Activated CD8-positive, alpha-beta memory T cell treated with anti-CD3 and anti-CD28 coated beads for 36 hours (primary cell): Measurements from ENCODE around the gene DCTN5. TPM values are rescaled to one million over a fixed set of nuclear protein-coding genes. Genes with fewer than 3 reads are reported as not detected.

Source experiments
- CTCF ChIA-PET: fragments of 350-600 bp; sonication (Branson Sonifier 250); formaldehyde crosslinking; loops from one replicate; lab custom pipeline; 2021; ENCODE audit warnings: antibody characterized with exemption; lab: Charles Lee
- POLR2A ChIA-PET: fragments of 350-600 bp; sonication (Branson Sonifier 250); formaldehyde crosslinking; loops from one replicate; lab custom pipeline; 2021; ENCODE audit warnings: antibody characterized with exemption; lab: Charles Lee
- total RNA-seq, 2 experiments: library from RNA; stranded (reverse); gene quantifications; one replicate each; pipeline ENCODE4 v1.2.3, GENCODE V29; 2021

Gene DCTN5
- total RNA-seq, 2 experiments from 2014 or later, result 88.3 to 89.5 TPM

DNA sequence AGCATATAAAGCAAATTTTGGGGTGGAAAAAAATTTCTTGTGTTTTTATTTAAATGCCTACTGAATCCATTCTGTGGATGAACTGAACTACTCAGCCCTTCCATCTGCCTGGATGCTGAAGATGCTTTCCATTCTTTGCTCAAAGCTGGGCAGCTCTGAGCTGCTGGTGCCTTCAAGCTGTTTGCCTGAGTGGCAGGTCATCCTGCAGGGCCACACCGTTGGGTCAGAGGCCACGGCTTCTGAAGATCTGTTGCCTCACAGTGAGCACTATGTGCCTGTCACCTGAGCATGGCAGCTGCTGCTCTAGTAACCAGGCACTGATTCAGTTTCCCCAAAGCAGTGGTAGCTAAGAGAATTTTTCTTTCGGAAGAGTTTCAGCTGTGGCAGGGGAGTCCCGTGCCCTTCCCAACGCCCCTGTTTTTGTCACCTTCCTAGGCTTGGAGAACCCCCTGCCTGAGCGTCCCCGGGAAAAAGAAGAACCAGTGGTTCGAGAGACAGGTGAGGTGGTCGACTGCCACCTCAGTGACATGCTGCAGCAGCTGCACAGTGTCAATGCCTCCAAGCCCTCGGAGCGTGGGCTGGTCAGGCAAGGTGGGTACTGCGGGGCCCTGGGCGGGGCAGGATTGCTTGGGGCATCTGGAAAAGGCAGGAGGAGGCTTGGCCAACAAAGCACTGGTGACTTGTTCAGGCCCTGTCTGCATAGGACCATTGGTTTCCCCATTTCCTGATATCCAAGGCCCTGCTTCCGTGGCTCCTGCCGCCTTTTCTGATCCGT, 46.0 kb downstream of the DCTN5 start:
- ChIA-PET POLR2A (no interaction called here), CTCF (no interaction called here)

DNA sequence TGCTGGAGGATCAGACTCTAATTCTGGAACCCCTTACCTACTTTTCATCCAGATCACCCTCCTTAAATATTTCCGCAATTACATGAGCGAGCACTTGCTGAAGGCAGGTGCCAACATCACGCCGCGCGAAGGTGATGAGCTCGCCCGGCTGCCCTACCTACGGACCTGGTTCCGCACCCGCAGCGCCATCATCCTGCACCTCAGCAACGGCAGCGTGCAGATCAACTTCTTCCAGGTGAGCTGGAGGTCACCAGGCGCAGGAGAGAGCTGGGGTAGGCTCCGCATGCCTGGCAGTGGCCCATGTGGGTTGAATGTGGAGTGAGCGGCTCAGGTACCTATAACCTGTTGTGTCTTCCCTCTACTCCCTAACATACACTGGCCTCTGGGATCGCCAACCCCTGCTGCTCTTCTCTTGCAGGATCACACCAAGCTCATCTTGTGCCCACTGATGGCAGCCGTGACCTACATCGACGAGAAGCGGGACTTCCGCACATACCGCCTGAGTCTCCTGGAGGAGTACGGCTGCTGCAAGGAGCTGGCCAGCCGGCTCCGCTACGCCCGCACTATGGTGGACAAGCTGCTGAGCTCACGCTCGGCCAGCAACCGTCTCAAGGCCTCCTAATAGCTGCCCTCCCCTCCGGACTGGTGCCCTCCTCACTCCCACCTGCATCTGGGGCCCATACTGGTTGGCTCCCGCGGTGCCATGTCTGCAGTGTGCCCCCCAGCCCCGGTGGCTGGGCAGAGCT, 48.3 kb downstream of the DCTN5 start:
- POLR2A ChIA-PET, result no interaction called here
- CTCF ChIA-PET, result no interaction called here

DNA sequence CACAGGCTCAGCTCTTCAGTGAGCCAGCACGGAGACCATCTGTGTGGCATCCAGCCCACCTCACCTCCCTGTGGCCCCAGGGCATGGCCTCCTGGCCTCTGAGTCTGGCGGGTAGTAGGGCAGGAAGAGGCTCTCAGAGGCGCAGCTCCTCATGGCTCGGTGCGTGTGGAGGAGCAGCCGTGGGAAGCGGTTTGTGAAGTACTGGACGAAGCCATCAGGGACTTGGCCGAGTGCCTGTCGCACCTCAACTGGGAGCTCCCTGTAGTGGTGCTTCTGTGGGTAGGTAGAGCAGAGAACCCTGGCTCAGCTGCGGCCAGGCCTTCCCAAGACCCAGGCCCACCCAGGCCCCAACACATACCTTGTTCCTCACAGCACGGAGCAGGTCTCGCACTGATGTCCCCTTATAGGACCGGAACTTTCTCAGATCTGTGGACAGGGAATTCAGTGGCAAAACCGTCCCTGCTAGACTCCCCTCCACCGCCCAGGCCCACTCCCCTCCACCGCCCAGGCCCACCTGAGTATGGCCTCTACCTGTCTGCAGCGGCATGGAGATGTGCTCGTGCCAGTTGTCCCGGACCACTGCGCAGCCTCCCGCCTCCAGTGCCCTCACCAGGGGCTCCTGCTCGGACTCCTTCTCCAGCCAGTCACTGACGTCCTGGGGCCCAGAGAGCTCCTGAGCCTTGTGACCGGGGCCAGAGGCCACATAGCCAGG, 49.7 kb downstream of the DCTN5 start:
- CTCF ChIA-PET, result no interaction called here

DNA sequence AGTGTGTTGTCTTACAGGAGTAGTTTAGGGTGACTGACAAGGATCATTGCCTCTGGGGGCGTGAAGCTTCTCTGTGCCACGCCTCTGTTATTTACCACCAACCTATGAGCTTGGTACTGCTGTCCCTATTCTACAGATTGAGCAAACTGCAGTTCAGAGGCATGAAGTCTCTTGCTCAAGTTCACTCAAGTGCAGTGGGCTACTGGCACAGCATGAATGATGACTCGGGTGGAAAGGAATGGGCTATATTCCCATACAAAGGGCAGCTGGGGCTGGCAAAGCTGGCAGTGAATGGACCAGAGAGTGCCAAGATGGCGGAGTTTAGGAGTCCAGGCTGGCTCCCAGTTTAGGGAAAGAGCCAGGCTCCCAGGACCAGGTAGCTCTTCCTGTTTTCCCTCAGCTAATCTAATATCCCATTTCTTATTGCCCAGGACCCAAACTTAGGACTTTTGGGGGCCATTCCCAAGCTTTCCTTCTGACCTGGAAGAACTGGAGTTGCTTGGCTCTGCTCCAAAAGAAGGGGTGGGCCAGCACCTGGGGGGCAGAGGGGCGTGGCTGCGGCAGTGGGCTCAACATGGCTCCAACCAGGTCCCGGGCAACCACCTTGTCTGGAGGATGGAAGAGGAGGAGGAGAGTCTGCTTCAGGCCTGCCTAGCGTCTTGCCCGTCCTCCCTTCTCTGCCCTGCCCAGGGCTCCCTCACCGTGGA, 50.4 kb downstream of the DCTN5 start:
- POLR2A ChIA-PET, result no interaction called here
- CTCF ChIA-PET, result no interaction called here

More for the DNA sequence above, 49.7 kb downstream of the DCTN5 start:
- POLR2A ChIA-PET, result no interaction called here

DNA sequence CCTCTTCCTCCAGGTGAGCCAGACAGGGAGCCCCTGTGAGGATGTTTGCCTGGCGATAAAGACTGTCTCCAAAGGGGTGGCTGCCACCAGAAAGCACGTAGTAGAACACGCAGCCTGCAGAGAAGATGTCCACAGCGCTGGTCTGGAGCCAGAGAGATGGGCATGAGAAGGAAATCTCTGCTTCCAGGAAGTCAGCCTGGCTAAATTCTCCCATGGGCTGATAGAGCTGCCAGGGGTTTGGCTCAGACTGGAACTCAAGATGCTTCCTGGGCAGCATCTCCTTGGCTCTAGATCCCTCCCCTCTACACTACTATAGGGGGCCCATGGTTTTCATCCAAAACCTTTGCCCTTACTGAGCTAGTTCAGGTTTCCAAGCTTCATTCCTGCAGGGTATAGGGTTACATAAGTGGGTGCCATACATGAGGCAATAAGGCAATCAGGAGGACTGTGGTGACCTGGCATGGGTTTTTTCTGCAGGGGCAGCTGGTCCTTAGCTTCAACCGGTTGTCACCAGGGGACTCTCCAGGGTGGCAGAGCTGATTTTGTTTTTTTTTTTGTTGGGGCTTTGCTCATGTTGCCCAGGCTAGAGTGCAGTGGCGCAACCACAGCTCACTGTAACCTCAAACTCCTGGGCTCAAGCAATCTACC, 51.0 kb downstream of the DCTN5 start:
- POLR2A ChIA-PET, result no interaction called here
- CTCF ChIA-PET, result no interaction called here

DNA sequence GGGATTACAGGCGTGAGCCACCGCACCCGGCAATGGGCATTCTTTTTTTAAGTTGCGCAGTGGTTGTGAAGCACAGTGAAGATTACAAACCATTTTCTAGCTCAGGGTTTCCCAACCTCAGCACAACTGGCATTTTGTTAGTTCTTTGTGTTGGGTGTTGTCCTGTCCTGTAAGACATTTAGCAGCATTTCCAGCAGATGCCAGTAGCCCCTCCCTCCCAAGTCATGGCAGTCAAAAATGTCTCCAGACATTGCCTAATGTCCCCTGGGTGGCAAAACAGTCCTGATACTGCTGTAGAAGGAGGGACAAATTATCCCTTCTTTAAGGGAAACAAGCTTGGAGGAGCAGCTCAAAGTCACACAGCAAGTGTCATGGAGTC, 53.0 kb downstream of the DCTN5 start:
- ChIA-PET POLR2A (no interaction called here), CTCF (no interaction called here)

DNA sequence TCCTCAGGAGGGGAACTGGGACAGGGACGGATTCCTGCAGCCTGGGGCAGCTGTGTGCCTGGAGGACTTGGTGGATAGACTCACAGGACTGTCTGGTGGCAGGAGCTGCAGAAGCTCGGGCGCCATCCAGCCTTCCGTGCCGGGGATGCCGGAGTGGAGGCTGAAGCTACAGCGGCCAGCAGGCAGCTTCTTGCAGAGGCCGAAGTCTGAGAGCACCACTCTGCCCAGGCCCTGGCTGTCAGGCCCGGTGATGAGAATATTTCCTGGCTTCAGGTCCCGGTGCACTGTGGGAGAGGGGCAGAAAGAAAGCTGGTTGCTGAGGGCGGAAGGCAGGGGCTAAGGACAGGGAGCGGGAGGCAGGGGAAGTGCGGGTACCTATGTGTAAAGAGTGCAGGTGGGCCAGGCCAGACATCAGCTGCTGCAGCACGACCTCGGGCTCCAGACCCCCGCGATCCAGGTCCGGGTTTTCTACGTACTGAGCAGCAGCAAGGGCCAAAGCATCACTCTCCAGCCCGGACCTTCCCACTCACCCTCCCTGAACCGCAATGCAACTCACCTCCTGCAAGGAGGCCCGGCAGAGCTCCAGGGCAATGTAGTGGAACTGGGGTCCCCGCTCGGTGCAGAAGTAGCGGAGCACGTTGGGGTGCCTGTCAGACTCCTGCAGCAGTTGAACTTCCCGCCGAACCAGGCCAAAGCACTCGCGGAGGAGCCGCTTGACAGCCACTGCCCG, 53.5 kb downstream of the DCTN5 start:
- CTCF ChIA-PET, result no interaction called here
- POLR2A ChIA-PET, result no interaction called here

DNA sequence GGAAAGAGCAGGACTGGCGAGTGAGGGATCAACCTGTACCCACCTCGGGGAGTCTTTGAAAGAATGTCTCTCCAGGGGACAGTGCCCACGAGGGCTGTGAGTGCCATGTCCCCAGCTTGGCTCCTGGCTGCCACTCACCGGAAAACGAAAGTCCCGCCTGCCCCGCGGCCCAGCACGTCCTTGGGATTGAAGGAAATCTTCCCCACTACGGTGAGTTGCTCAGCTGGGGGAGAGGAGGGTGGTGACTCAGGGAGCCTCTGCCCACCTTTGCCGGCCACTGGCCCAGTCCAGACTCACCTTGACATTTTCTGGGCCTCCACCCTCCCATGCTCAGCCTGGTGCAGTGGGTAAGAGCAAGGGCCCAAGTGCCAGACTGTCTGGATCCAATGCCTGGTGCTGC, 54.5 kb downstream of the DCTN5 start:
- ChIA-PET CTCF (no interaction called here), POLR2A (no interaction called here)

DNA sequence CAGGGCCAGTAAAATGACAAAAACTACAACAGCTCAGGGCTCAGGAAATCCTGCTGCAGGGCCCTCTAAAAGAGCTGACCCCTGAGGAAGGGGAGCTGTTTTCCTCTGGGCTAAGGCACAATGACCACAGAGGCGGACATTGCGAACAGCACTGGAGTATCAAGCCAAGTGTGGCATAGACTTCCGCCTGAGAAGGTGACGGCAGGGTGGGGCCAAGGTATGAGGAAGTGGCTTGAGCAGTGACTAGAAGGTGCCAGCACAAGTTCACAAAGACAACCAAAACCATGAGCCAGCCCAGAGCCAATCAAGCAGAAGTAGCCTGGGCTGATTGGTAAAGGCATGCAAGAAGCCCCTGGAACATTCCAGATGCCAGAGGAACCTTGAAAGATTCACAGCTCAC, 57.8 kb downstream of the DCTN5 start:
- CTCF ChIA-PET, result no interaction called here
- POLR2A ChIA-PET, result no interaction called here

DNA sequence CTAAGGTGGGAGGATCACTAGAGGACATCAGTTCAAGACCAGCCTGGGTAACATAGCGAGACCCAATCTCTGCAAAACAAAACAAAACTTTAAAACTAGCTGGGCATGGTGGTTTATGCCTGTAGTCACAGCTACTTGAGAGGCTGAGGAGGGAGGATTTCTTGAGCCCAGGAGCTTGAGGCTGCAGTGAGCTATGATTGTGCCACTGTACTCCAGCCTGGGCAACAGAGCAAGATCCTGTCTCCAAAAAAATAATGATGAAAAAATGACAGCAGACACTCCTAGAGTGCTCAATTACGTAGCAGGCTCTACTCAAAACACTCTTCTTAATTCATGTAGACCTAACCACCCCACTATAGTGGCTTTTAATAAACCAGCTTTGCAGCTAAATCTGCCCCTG, 58.8 kb downstream of the DCTN5 start:
- ChIA-PET CTCF (no interaction called here), POLR2A (no interaction called here)

DNA sequence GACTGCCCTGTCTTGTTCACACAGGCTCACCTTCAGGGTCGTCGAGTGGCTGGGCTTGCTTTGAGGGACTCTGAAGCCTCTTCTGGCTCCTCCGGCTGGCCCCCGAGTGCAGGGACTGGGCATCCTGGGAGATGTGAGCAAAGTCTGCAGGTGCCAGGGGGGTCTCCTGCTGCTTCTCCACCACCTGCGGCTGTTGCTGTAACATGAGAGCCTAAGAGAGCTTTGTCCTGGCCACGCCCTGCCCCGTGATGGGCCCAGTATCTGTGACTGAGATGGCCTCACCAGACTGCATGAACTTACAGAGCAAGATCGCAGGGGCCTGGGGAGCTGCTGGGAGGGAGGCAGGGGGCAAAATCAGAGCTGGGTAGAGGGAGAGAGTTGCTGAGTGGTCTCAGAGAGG, 59.2 kb downstream of the DCTN5 start:
- ChIA-PET POLR2A (no interaction called here), CTCF (no interaction called here)

DNA sequence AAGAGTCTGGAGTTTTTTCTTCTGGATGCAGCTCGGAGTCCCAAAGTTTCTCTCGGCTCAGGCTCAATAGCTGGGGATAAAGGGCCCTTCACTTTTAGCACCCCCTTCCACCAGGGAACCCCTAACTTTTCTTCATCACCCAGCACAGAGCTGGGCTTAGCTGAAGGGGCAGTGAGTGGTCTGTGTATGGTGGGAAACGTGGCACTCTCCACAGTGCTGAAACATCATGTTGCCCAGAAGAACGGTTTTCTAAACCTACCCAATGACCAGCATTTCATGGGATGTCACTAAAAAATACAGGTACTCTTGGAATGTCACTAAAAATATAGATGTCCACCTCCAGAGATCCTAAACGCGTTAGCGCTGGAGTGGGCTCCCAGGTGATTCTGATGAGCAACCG, 59.8 kb downstream of the DCTN5 start:
- ChIA-PET CTCF (no interaction called here), POLR2A (no interaction called here)

DNA sequence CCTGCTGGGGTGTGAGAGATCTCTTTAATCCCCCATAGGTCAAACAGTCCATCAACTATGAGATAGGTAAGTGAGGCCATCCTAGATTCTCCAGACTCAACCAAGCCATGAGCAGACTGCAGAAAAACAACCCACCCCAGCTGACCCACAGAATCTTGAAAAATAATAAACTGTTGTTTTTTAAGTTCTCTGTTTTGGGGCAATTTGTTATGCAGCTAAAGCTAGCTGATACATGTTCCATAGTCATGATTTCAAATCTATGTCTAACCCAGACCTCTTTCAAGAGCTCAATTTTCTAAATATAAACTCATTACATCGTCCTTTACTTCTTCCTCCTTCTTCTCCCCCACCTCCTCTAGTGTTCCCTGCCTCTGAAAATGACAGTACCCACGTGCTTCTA, 61.7 kb downstream of the DCTN5 start:
- POLR2A ChIA-PET, result no interaction called here
- CTCF ChIA-PET, result no interaction called here

DNA sequence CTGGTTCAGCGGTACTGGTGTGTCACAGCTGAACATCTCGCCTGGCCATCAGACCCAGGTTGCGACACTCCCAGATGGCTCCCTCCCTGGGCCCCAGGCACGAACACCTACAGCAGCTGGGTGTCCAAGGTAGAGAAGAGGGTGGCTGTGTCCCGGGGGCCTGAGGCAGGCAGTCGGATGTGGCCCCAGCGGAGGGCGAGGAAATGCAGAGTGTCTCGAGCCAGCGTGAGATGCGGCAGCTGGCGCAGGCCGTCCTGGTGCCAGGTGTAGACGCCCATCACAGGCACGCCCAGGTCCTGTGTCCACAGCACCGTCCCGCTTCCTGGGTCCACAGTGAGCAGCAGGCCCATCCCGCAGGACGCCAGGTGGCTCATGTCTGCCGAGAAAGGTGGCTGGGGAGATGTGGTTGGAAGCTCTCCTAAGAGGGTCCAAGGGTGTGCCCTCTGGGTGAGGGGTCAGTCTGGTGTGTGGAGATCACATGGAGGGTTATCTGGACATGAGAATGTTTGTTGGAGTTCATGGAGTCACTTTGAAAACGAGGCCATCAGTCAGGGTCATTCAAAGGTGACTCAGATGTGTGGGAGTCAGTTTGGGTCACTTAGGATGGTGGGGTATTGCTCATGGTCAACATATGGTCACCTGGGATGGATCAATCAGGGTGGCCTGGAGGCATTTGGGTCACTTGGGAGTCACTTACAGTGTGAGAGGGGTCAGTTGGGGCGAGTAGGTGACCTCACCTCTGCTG, 63.7 kb downstream of the DCTN5 start:
- ChIA-PET POLR2A (no interaction called here), CTCF (no interaction called here)

DNA sequence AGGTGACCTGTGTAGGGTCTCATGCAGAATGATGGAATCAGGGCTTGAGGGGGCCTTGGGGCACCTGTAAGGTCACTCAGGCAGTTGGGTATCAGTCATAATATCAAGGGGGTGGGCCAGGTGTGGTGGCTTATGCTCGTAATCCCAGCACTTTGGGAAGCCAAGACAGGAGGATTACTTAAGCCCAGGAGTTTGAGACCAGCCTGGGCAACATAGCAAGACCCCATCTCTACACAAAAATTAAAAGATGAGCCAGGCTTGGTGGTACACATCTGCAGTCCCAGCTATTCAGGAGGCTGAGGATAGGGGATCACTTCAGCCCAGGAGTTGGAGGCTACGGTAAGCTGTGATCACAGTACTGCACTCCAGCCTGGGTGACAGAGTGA, 64.2 kb downstream of the DCTN5 start:
- CTCF ChIA-PET, result no interaction called here
- POLR2A ChIA-PET, result no interaction called here

DNA sequence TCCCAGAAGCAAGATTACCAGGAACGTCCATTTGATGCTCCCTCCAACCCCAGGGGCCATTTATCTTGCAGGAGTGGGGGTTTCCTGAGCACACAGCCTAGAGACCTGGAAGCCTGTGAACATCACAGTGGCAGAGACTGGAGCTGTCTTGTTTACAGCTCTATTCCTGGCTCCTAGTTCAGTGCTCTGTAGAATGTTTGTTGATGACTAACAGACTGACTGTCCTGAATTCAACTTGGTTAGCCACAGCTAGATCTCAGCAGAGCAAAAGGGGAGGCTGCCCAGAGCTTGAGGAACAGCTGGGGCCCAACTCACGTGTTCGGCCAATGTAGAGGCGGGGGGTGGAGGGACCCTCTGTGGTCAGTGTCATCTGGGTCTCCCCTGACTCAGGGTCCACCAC, 65.2 kb downstream of the DCTN5 start:
- ChIA-PET CTCF (no interaction called here), POLR2A (no interaction called here)

DNA sequence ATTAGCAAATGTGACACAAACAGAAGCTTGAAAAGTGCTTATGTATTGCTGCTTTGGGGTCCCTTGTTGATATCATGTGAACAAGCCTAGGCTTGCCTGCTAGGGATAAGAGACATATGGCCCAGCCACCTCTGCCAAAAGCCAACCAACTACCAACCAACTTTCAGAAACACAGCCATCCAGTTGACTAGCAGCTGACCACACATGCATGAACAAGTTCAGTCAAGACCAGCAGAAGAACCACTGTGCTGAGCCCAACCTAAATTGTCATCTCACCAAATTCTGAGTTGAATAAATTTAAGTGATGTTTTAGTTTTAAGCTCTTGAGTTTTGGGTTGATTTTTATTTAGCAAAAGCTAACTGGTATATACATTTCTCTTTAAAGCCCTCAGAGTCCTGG, 68.3 kb downstream of the DCTN5 start:
- ChIA-PET POLR2A (no interaction called here), CTCF (no interaction called here)

DNA sequence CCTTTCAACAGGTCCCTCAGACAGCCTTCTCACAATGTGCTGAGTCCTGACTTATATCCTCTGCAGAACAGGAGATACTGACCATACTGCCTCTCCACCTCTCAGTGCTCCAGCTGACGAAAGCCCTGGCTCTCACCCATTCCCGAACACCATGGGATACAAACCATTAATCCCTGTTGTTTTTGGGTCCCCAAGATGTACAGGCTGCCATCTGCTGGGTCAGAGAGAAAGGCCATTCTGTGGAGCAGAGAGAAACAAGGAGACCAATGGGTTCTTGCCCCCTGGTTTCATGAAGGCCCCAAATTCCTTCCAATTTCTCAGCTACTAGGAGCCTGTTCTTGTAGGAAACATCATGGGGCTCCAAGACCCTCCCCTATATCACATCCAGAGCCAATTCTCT, 68.7 kb downstream of the DCTN5 start:
- CTCF ChIA-PET, result no interaction called here

More for the DNA sequence above, 68.7 kb downstream of the DCTN5 start:
- POLR2A ChIA-PET, result no interaction called here
